Measurements from ENCODE around the gene SKA3.
A peak's percentile ranks its signal among the peaks of the same experiment; 100 is the strongest.

The SKA3 gene

GRCh38 chr13:21115231-21115630 is 61.1 kb downstream of the SKA3 start:
- DNase-seq (ENCODE audit: low read depth, low spot score) = no peak
- in situ Hi-C loops (cut with HindIII; ENCODE audit: low sequenced_read_pairs) = no loop called here
- no peak for TF ChIP-seq CTCF (IDR thresholded peaks at IDR 0.05; ENCODE audit: low read depth, low read length)
- H3K4me3 ChIP-seq (ENCODE audit: low read depth, low read length) = no peak overlapping the region

GRCh38 chr13:21111546-21111945 is 64.8 kb downstream of the SKA3 start:
- TF ChIP-seq CTCF (IDR thresholded peaks at IDR 0.05; ENCODE audit: low read depth, low read length) = no peak
- in situ Hi-C loops (cut with HindIII; ENCODE audit: low sequenced_read_pairs) = no loop called here
- H3K4me3 ChIP-seq (ENCODE audit: low read depth, low read length) = no peak overlapping the region

GRCh38 chr13:21109168-21109567 is 67.2 kb downstream of the SKA3 start:
- in situ Hi-C loops (cut with HindIII; ENCODE audit: low sequenced_read_pairs) = no loop called here
- no peak for TF ChIP-seq CTCF (IDR thresholded peaks at IDR 0.05; ENCODE audit: low read depth, low read length)
- no peak for DNase-seq (ENCODE audit: low read depth, low spot score)

More at GRCh38 chr13:21111546-21111945, 64.8 kb downstream of the SKA3 start:
- no peak for DNase-seq (ENCODE audit: low read depth, low spot score)

GRCh38 chr13:21106089-21106488 is 70.3 kb downstream of the SKA3 start:
- peak; percentile 78 for DNase-seq (ENCODE audit: low read depth, low spot score)
- in situ Hi-C loops (cut with HindIII; ENCODE audit: low sequenced_read_pairs) = no loop called here
- no peak for TF ChIP-seq CTCF (IDR thresholded peaks at IDR 0.05; ENCODE audit: low read depth, low read length)
- no peak overlapping the region for H3K4me3 ChIP-seq (ENCODE audit: low read depth, low read length)

More at GRCh38 chr13:21109168-21109567, 67.2 kb downstream of the SKA3 start:
- H3K4me3 ChIP-seq (ENCODE audit: low read depth, low read length) = no peak overlapping the region

GRCh38 chr13:21104199-21105019 is 71.9 kb downstream of the SKA3 start:
- DNase-seq (ENCODE audit: low read depth, low spot score) = no peak
- TF ChIP-seq CTCF (IDR thresholded peaks at IDR 0.05; ENCODE audit: low read depth, low read length) = no peak
- no peak overlapping the region for H3K4me3 ChIP-seq (ENCODE audit: low read depth, low read length)
- in situ Hi-C loops (cut with HindIII; ENCODE audit: low sequenced_read_pairs) = no loop called here
